ENCODE data around the gene MAP7.

GRCh38 chr6:136408204-136408603, 142.0 kb downstream of the MAP7 start:
- TF ChIP-seq POLR2AphosphoS5 (IDR thresholded peaks at IDR 0.05; ENCODE audit: insufficient read depth, low read depth, low read length) = no peak
- TF ChIP-seq, protein P1, sequence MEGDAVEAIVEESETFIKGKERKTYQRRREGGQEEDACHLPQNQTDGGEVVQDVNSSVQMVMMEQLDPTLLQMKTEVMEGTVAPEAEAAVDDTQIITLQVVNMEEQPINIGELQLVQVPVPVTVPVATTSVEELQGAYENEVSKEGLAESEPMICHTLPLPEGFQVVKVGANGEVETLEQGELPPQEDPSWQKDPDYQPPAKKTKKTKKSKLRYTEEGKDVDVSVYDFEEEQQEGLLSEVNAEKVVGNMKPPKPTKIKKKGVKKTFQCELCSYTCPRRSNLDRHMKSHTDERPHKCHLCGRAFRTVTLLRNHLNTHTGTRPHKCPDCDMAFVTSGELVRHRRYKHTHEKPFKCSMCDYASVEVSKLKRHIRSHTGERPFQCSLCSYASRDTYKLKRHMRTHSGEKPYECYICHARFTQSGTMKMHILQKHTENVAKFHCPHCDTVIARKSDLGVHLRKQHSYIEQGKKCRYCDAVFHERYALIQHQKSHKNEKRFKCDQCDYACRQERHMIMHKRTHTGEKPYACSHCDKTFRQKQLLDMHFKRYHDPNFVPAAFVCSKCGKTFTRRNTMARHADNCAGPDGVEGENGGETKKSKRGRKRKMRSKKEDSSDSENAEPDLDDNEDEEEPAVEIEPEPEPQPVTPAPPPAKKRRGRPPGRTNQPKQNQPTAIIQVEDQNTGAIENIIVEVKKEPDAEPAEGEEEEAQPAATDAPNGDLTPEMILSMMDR (IDR thresholded peaks at IDR 0.05; ENCODE audit: extremely low read depth in 1 of 2, insufficient read depth in 1 of 2, low read depth in 1 of 2, low read length in 2 of 2) = no peak
- TF ChIP-seq, protein P2, sequence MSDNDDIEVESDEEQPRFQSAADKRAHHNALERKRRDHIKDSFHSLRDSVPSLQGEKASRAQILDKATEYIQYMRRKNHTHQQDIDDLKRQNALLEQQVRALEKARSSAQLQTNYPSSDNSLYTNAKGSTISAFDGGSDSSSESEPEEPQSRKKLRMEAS (IDR thresholded peaks at IDR 0.05; ENCODE audit: insufficient read depth, insufficient read length) = no peak
